ENCODE results near the gene SOWAHA.

GRCh38 chr5:132841305-132841704 lies 28.2 kb downstream of the SOWAHA start:
- TF ChIP-seq POLR2AphosphoS5 (IDR thresholded peaks at IDR 0.05) (no peak), TAF1 (IDR thresholded peaks at IDR 0.05; ENCODE audit: low read depth) (no peak), CTCF (IDR thresholded peaks at IDR 0.05; ENCODE audit: poor library complexity, severe bottlenecking) (no peak), EP300 (conservative IDR thresholded peaks at IDR 0.05; ENCODE audit: poor library complexity, severe bottlenecking) (no peak)
- TF ChIP-seq, protein P1, sequence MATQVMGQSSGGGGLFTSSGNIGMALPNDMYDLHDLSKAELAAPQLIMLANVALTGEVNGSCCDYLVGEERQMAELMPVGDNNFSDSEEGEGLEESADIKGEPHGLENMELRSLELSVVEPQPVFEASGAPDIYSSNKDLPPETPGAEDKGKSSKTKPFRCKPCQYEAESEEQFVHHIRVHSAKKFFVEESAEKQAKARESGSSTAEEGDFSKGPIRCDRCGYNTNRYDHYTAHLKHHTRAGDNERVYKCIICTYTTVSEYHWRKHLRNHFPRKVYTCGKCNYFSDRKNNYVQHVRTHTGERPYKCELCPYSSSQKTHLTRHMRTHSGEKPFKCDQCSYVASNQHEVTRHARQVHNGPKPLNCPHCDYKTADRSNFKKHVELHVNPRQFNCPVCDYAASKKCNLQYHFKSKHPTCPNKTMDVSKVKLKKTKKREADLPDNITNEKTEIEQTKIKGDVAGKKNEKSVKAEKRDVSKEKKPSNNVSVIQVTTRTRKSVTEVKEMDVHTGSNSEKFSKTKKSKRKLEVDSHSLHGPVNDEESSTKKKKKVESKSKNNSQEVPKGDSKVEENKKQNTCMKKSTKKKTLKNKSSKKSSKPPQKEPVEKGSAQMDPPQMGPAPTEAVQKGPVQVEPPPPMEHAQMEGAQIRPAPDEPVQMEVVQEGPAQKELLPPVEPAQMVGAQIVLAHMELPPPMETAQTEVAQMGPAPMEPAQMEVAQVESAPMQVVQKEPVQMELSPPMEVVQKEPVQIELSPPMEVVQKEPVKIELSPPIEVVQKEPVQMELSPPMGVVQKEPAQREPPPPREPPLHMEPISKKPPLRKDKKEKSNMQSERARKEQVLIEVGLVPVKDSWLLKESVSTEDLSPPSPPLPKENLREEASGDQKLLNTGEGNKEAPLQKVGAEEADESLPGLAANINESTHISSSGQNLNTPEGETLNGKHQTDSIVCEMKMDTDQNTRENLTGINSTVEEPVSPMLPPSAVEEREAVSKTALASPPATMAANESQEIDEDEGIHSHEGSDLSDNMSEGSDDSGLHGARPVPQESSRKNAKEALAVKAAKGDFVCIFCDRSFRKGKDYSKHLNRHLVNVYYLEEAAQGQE (IDR thresholded peaks at IDR 0.05; ENCODE audit: borderline replicate concordance) = no peak

Data from neural cell (in vitro differentiated cells).